Upper lobe of left lung (tissue), 4 donors: ENCODE results near the gene ITPR1.

Experiments used
- POLR2AphosphoS5 ChIP-seq, 2 donors: sonication (generic); formaldehyde crosslinking; IDR thresholded peaks; one replicate each; pipeline ENCODE4 v1.5.1; 2017; ENCODE audit warnings: antibody characterized with exemption in 2 of 2
- TF ChIP-seq, protein P1 (sequence below), 6 experiments: fragments of 450-650 bp in 4 of 6; fragments of 200-600 bp in 2 of 6; sonication (generic) in 2 of 6; IDR thresholded peaks; one replicate each; pipeline ENCODE4 v1.5.1; 2016 to 2019; ENCODE audit warnings: antibody characterized with exemption in 6 of 6

GRCh38 chr3:4791358-4791757 lies 298.2 kb downstream of the ITPR1 start:
- TF ChIP-seq, protein P1, sequence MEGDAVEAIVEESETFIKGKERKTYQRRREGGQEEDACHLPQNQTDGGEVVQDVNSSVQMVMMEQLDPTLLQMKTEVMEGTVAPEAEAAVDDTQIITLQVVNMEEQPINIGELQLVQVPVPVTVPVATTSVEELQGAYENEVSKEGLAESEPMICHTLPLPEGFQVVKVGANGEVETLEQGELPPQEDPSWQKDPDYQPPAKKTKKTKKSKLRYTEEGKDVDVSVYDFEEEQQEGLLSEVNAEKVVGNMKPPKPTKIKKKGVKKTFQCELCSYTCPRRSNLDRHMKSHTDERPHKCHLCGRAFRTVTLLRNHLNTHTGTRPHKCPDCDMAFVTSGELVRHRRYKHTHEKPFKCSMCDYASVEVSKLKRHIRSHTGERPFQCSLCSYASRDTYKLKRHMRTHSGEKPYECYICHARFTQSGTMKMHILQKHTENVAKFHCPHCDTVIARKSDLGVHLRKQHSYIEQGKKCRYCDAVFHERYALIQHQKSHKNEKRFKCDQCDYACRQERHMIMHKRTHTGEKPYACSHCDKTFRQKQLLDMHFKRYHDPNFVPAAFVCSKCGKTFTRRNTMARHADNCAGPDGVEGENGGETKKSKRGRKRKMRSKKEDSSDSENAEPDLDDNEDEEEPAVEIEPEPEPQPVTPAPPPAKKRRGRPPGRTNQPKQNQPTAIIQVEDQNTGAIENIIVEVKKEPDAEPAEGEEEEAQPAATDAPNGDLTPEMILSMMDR (IDR thresholded peaks at IDR 0.05) = no peak
- TF ChIP-seq POLR2AphosphoS5 (IDR thresholded peaks at IDR 0.05) = no peak
